Activated CD8-positive, alpha-beta memory T cell treated with anti-CD3 and anti-CD28 coated beads for 48 hours (primary cell): ENCODE results near the gene KIF1A.
A peak's percentile ranks its signal among the peaks of the same experiment; 100 is the strongest.
"Not testable (repeated sequence)": the region's sequence is repeated elsewhere in the genome, so short reads cannot be mapped to it uniquely, and the experiment has no call there.

Source experiments
- DNase-seq, 3 experiments: peaks; one replicate each; pipeline ENCODE4 v3.0.0-alpha.2; 2020; ENCODE audit warnings: low read depth in 2 of 3, low spot score in 2 of 3

Gene KIF1A

DNA sequence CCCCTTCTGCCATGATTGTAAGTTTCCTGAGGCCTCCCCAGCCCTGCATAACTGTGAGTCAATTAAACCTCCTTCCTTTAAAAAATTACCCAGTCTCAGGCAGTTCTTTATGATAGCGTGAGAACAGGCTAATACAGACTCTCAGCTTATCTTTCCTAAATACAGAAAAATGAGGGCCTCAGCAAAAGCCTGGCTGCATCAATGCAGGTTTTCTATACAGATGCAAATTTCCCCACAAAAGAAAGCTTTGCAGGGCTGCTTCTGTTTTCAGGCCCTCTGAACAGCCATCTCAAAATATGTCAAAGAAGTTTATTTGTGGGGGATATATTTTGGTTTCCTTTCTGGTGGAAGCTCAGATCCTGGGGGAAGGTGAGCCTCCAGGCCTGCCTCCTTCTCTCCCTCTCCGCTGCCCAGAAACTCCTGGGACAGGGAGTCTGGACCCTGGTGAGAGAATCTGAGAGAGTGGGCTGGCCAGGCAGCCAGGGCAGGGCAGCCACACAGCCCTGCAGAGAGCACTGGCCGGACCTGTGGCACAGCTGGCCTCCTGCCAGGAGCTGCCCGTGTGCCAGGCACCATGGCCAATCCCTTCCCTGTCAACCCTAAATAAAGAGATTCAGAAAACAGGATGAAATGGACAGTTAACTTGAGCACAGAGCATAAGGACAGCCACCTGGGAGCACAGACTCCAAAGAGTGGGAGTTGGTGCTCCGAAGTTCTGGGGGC lies 27.0 kb upstream of the KIF1A start:
- DNase-seq = no peak

DNA sequence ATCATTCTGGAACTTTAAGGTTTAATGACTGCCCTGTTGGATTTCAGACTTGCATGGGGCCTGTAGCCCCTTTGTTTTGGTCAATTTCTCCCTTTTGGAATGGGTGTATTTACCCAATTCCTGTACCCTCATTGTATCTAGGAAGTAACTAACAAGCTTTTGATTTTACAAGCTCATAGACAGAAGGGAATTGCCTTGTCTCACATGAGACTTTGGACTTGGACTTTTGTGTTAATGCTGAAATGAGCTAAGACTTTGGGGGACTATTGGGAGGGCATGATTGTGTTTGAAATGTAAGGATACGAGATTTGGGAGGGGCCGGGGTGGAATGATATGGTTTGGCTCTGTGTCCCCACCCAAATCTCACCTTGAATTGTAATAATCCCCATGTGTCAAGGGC lies 26.3 kb upstream of the KIF1A start:
- DNase-seq = not testable (repeated sequence)

DNA sequence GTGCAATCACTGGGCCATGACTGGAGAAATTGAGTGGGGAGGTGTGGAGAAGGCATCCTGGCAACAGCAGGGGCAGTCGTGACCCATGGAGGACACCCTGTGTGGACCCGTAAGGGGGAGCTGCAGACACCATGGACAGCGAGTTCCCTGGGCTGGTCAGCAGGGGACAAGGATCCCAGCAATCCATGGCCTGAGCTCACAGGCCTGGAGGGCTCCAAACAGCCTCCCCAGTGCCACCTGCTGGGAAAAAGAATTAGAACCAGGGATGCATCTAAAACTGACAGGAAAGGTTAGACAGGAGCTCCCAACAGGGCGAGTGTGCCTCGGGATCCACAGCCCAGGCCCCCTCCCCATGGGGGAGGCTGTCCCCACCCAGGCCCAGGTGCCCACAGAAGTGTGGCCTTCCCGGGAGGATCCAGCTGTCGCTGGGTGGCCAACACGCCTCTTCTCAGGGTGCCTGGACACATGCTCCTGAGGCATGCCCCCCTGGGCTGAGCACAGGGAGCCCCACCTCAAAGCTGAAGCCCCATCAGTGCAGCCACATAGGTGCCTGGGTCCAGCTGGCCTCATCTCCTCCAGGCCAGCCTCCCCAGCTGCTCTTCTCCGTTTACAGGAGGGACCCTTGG lies 20.5 kb upstream of the KIF1A start:
- no peak for DNase-seq

DNA sequence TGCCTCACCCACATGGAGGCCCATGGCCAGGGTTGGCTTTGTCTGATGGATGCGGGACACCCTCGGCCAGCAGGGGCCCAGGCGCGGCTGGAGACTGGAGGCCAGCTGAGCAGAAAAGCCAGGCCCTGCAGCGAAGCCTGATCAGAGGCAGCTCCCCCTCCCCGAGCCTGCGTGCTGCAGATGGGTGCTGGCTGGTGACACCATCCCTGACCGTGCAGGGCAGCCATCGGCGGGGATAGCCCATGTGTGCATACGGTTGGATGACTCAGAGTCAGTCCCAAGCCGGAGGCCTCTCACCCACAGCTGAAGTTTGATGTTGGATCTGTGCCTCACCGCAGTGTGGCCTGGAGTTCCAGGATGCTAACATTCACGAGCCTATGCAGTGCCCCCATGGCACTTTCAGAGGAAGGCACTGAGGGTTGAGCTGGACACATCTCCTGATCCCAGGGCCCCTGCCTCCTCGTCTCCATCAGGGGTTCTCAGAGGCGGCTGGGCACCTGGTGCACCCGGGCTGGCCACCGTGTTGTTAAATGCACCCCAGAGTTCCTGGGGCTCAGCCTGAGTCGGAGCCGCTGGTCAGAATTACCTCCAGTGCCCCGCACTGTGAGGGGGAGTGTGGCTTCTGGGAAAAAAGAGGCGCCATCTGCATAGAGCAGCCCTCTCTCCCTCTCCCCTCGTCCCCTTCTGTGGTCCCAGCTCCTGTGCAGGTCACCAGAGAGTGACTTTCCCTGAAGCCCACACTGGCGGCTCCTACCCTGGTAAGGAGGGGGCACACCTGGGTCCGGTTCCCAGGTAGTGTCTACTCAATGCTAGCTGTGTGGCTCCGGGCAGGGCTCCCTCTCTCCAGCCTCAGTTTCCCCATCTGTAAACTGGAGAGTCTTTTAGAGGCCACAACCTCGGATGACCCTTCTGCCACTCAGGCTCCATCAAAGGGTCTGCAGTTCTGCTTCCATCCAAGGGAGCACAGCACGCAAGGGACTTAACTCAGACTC lies 19.4 kb upstream of the KIF1A start:
- DNase-seq = no peak

DNA sequence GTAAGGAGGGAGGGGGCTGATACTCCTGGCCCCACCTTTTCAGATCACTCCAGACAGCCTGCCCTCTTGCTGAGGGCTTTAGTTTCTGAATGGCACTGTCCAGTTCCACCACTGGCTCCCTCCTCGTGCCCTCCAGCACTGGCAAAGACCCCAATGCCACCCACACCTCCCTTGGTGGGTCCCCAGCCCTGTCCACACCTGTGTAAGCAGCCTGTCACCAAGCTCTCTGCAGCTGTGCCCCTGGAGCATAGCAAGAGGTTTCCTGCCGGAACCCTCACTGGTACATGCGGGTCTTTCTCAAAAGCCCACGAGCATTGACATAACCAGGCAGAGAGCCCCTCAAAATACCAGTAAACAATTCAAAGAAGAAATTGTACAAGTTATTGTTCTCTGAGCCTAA lies 17.6 kb upstream of the KIF1A start:
- DNase-seq = no peak

DNA sequence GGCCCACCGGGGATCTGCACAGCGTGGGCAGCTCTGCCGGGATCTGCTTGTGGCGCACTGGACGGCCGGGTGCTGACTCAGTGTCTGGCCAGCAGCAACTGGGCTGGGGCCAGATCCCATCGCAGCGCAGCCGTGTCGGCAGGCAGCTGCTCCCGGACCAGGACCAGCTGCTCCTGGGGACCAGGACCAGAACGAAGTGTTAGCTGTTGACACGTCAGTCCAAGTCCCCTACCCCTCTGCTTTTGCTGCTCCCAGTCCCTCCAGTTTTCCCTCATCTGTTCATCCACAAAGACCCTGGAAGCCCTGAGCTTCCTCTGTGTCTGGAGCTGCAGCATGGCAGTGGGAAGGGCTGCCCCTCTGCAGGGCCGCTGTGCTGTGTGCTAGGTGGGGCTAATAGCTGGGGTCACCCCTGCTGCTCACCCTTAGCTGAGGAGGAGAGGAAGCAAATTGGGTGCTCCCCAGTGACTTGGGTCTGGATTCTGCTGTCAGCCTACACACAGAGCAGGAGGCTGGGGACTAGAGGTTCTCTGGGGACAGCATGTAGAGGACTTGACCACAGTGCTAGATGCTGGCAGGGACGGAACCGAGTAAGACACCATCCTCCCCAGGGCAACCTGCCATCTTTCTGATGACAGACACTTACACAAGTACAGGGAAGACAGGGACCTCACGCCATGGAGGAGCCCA lies 16.9 kb upstream of the KIF1A start:
- DNase-seq = no peak

DNA sequence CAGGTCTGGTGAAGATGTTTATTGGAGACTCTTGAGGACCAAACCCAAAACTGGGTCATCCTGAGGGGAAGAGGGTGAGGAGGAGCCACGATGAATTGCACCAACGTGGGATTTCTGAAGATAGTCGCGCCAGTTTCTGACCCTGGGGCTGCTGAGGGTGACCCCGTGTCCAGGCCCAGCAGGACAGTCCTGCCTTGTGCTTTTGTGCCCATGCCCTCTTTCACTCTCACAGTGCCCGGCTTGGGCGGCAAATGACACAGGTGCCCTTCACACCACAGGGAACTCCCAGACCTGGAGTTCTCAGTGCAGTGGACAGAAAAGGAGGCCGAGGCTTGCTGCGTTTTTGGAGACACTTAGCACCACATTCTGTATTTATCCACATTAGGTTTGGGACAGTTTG lies 15.5 kb upstream of the KIF1A start:
- no peak for DNase-seq

DNA sequence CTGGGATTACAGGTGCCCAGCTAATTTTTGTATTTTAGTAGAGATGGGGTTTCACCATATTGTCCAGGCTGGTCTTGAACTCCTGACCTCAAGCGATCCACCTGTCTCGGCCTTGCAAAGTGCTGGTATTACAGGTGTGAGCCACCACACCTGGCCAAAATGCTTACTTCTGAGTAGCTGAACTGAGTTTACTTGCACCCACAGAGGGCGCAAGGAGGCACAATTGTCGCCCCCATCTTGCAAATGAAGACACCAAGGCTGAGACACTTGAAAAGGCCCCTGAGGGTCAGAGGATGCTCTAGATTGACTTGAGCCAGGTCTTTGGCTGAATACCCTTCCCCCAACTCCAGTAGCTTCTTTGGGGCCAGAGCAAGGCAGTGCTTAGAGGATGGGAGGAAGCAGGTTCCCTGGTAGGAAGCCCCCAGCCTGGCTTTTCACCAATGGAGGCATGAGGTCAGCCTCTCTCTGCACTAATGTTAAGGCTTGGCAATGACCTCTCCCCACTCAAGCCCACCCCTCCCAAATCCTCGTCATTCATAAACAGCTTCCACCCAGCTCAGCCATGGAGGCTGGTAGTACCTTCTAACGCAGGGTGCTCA lies 14.5 kb upstream of the KIF1A start:
- DNase-seq = no peak

DNA sequence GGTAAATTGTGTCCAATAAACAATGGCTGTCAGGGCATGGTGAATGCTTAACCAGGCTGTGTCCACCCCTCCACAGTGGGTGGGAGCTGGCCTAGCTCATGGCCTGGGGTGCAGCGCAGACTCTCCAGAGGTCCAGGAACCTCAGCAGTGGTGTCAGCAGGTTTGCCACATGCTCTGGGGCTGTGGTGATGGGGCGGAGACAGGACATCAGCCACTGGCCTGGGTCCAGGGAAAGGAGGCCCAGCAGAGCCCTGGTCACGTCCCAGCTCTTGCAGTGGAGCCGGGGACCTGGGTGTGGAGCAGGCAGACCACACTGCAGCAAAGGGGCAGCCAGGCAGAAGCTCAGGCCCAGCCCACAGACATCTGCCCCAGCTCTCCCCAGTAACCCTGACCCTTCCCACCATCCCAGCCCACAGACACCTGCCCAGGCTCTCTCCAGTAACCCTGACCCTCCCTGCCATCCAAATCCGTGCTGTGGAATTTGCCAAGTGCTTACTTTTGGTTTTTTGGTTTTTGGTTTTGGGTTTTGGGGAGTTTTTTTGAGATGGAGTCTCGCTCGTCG lies 13.8 kb upstream of the KIF1A start:
- no peak for DNase-seq

DNA sequence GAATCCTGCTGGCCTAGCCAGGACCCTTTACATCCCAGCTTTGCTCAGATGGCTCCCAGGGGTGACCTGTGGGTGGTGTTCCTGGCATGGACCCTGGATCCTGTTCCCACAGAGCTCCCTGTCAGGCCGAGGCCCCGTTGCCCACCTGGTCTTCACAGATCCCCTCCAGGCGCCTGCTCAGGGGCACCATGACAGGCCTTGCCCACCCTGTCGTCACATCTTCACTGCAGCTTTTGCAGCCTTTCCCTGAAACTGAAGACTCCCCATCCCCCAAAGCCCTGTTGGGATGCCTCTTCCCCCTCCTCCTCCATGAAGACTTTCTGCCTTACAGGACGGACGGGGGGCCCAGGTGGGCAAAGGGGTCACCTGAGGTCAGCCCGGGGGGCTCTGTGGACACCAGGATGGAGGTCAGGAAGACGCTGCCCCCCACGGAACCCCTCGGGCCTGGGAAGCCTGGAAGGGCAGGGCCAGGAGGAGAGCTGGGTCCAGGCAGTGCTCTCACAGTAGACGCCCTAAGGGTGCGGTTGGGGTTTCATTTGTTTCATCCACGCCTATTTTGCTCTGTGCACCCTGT lies 13.0 kb upstream of the KIF1A start:
- DNase-seq = no peak

DNA sequence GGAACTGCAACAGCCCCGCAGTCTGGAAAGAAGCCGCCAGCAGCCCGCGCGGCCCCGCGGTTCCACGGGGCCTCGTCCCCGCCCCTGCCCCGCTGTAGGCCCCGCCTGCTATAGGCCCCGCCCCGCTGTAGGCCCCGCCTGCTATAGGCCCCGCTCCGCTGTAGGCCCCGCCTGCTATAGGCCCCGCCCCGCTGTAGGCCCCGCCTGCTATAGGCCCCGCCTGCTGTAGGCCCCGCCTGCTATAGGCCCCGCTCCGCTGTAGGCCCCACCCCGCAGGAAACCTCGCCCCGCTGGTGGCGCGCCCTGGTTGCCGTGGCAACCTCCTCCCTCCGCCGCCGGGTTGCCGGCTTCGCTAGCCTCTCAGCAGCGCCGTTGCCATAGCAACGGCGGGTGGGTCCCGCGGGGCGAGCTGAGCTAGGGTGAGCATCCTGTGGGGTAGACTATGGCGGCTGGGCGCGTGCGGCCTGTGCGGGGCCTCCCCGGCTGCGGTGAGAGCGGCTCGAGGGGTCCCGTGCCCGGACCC lies 12.2 kb upstream of the KIF1A start:
- peak; percentile 86 to 94 (median 90) for DNase-seq

DNA sequence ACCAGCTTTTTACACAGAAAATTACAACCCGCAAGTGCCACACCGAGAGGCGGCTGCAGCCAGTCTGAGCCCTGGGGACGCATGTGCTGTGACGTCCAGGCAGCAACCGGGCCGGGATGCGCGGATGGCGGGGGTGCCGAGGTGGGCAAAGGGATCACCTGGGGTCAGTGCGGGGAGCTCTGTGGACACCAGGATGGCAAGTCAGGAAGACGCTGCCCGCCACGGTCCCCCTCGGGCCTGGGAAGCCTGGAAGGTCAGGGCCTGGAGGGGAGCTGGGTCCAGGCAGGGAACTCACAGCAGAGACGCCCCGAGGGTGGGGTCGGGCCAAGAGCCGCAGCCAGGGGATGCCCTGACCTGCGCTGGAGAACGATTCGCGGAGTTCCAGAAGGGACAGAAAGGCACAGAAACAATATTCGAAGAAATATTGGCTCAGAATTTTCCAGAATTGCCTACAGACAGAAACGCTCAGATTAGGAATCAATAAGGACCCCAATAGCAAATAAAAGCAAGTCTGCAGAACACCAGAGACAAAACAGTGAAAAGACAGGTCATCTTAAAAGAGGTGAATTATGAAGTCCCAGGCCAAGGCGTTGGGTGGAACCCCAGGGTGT lies 11.7 kb upstream of the KIF1A start:
- DNase-seq = no peak

DNA sequence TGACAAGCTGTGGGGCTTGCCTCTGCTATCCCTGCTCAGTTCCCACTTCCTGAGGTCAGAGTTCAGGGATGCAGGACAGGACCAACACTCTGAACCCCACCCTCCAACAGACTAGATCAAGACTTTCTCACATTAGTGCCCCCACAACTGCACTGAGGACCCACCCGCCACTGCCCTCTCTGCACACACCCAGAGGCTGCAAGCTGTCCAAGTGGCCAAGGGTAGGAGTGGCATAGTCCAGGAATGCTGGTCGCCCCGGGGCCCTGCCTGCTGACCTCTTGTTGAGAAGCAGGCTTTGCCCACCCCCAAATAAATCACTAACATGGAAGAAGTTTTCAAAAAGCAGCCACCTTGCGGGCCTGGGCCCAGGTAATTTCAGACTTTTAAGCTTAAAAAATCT lies 5.5 kb upstream of the KIF1A start:
- DNase-seq = no peak

DNA sequence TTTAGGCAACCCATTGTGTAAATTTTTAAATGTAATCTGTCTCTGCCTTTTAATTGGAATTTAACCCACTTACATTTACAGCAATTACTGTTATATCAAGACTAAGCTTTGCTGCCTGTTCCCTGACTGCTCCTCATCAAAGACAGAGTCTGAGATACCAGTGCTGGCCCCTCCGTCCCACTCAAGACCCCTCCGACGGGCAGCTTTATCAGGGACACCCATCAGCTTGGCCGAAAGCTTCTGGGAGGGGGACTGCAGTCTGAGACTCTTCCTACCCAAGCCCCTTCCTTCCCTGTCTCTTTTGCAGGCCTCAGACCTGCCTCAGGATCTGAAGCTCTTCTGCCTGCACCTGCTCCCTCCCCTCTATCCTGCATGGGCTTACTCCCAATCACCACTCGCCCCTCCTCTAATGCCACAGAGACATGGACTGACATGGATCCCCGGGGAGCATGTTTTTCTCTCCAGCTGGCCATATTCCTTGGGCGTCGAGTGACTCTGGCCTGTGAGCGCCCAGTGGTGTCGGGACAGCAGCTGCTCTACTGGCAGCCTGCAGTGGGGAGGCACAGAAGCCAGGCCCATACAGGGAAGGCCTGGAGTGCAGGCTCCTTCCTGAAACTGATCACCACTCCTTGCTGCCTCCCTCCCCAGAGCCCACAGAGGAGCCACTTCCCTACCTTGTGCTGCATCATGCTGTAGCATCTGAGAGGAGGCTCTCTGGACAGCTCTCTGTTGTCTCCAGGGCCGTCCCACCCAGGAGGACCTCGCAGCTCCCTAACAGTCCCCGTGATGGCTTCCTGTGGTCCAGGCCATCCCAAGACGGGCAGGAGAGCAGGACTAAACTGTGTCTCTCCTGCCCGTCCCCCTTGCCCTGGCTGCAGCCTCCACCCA lies 3.7 kb upstream of the KIF1A start:
- no peak for DNase-seq

DNA sequence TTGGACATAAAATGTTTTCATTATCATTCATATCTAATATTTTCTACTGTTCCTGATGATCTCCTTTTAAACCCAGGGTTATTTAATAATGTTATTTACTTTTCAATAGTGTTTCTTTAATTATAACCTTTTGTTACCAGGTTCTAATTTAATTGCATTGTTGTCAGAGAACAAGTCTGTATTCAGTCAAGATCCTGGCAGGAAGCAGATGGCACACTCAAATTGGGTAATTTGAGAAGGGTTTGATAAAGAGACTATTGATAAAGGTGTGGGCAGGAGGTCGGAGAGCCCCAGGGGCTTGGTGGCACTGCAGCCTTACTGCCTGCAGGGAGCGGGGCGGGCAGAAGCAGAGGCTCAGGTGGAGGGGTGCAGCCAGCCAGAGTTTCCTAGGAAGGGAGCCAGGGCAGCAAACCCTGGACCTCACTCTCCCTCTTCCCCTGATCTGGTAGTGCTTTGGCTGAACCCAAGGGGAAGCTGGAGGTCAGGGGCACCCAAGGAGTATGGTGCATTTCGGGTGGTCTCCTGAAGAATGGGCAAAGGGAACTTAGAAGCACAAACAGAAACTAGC lies 2.3 kb upstream of the KIF1A start:
- no peak for DNase-seq

DNA sequence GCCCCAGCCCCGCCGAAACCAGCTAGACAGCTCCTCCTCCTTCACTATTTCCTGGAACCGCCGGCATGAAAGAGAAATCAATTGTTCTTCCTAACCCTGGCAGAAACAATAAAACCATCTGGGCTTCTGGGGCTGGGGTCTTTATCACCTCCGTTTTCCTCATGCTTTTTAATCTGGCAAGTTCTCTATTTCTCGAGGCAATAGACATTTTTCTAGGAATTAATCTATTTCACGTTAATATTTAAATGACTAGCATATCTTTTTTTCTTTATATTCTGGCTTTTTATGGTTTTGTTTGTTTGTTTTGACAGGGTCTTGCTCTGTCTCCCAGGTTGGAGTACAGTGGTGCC lies 1.4 kb upstream of the KIF1A start:
- no peak for DNase-seq

DNA sequence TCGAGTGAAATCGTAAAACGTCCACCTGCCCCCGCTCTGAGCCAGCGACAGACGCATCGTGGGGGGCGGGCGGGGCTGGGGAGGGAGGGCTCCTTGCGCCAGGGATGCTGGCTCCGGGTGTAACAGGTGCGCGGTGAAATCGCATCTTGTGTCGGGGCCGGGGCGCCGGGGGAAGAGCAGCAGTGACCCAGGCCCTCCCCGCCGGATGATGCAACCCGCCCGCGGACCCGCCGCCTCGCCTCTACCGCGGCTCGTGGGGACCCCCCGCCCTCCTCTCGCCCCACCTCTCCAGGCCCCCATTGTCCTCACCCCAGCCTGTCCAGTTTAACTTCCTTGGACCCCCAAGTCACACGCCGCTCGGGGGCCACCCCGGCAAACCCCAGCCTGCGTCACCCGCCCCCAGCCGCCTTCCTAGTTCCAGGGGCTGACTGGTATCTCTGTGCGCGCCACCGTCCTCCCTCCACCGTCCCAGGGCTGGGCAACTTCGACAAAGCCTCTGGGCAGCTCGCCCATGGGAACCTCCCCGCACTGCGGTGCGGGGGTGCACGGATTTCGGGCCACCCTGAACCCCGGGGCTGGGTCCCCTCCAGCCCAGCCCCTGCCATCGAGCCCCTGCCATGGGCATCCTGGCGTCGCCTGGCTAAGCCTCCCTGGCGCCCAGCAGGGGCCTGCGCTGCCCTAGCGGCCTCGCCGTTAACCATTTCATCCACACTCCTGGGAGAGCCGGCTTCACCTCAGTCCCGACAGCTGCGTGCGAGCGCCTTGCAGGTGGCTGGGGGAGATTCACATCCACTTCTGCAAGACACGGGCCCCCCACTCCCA lies 799 bp upstream of the KIF1A start:
- DNase-seq = no peak
